GM18519 (cell line): Measurements from ENCODE around the gene DPRX.

Experiments used
- ATAC-seq: cut with Tn5 transposase; IDR thresholded peaks from one replicate; pipeline ENCODE4 v1.9.1; 2021; ENCODE audit warnings: mild to moderate bottlenecking, moderate library complexity; ENCODE audit not compliant: unreplicated experiment, low FRiP score

DPRX gene

GRCh38 chr19:53631949-53632407, at the start of gene DPRX:
DPRX (plus strand) TSS chr19:53631999; CDS start chr19:53632107, 108 bp downstream.
- ATAC-seq: no peak

- no peak for ATAC-seq
Measured at GRCh38 chr19:53583181-53583580, 48.6 kb upstream of the DPRX start.

GRCh38 chr19:53586277-53586691, 45.5 kb upstream of the DPRX start:
- ATAC-seq: no peak

GRCh38 chr19:53594811-53595509, 36.8 kb upstream of the DPRX start:
- no peak for ATAC-seq

GRCh38 chr19:53595510-53595867, 36.3 kb upstream of the DPRX start:
- ATAC-seq: no peak

GRCh38 chr19:53596056-53596455, 35.7 kb upstream of the DPRX start:
- no peak for ATAC-seq

- no peak for ATAC-seq
Measured at GRCh38 chr19:53597023-53597422, 34.8 kb upstream of the DPRX start.

- ATAC-seq: no peak
Measured at GRCh38 chr19:53598361-53598760, 33.4 kb upstream of the DPRX start.

- no peak for ATAC-seq
Measured at GRCh38 chr19:53600217-53600616, 31.6 kb upstream of the DPRX start.

- no peak for ATAC-seq
Measured at GRCh38 chr19:53606031-53606430, 25.8 kb upstream of the DPRX start.

- no peak for ATAC-seq
Measured at GRCh38 chr19:53608381-53608780, 23.4 kb upstream of the DPRX start.

GRCh38 chr19:53612762-53613526, 18.9 kb upstream of the DPRX start:
- ATAC-seq: no peak

- ATAC-seq: no peak
Measured at GRCh38 chr19:53621885-53622740, 9.7 kb upstream of the DPRX start.

- no peak for ATAC-seq
Measured at GRCh38 chr19:53624771-53625545, 6.8 kb upstream of the DPRX start.

GRCh38 chr19:53626486-53626885, 5.3 kb upstream of the DPRX start:
- ATAC-seq: no peak

GRCh38 chr19:53626976-53627375, 4.8 kb upstream of the DPRX start:
- ATAC-seq: no peak

- ATAC-seq: no peak
Measured at GRCh38 chr19:53634768-53635167, 3.0 kb downstream of the DPRX start.

- no peak for ATAC-seq
Measured at GRCh38 chr19:53639471-53639870, 7.7 kb downstream of the DPRX start.

- ATAC-seq: no peak
Measured at GRCh38 chr19:53642381-53643099, 10.7 kb downstream of the DPRX start.
